Stimulated activated naive CD8-positive, alpha-beta T cell treated with anti-CD3 and anti-CD28 coated beads, Interleukin-15, amount 100 ng/mL, for 72 hours (primary cell): ENCODE data around the gene ZNF778.

Experiments used
- ATAC-seq: fragments of 150-1000 bp; cut with Tn5 transposase; 2 replicates; pipeline ENCODE4 v1.10.0; 2021; ENCODE audit warnings: mild to moderate bottlenecking, moderate library complexity
- DNase-seq, 2 donors: peaks; one replicate each; pipeline ENCODE4 v3.0.0; 2021 to 2022
- H3K27ac Mint-ChIP-seq, 2 donors: one replicate each; pipeline ENCODE4 v1.8.0; 2022; ENCODE audit warnings: mild to moderate bottlenecking in 2 of 2, mixed read lengths in 2 of 2, moderate library complexity in 2 of 2
- H3K27me3 Mint-ChIP-seq: one replicate; pipeline ENCODE4 v1.8.0; 2022; ENCODE audit warnings: mixed read lengths
- H3K4me1 Mint-ChIP-seq: one replicate; pipeline ENCODE4 v1.8.0; 2022; ENCODE audit warnings: mild to moderate bottlenecking, mixed read lengths
- H3K4me3 Mint-ChIP-seq, 2 donors: one replicate each; pipeline ENCODE4 v1.8.0; 2022; ENCODE audit warnings: mild to moderate bottlenecking in 2 of 2, mixed read lengths in 2 of 2, moderate library complexity in 1 of 2
- H3K9me3 Mint-ChIP-seq, 2 donors: one replicate each; pipeline ENCODE4 v1.8.0; 2022; ENCODE audit warnings: mixed read lengths in 2 of 2

Gene ZNF778

GRCh38 chr16:89217388-89218191 is at the start of gene ZNF778:
TSS of gene ZNF778 (plus strand) at chr16:89217703. CDS start at chr16:89221128, 3,425 bp downstream.
- H3K4me3 Mint-ChIP-seq = peak within 1 kb of the TSS; percentile 95 to 97
- H3K27me3 Mint-ChIP-seq = no peaks in the 10 kb centered on the region
- H3K4me1 Mint-ChIP-seq = peaks cover 18% of the 10 kb centered on the region
- DNase-seq = peak; percentile 76 to 81
- no peaks in the 10 kb centered on the region for H3K9me3 Mint-ChIP-seq
- H3K27ac Mint-ChIP-seq = peak within 1 kb of the TSS; percentile 67 to 93
- peak; percentile 93 for ATAC-seq

GRCh38 chr16:89168381-89169189 is 48.9 kb upstream of the ZNF778 start:
- H3K4me1 Mint-ChIP-seq = peaks cover 18% of the 10 kb centered on the region
- no peak overlapping the region for H3K27ac Mint-ChIP-seq
- no peak overlapping the region for H3K4me3 Mint-ChIP-seq
- peaks cover 32% of the 10 kb centered on the region for H3K27me3 Mint-ChIP-seq
- DNase-seq = no peak
- no peaks in the 10 kb centered on the region for H3K9me3 Mint-ChIP-seq
- no peak for ATAC-seq

GRCh38 chr16:89169778-89170177 is 47.7 kb upstream of the ZNF778 start:
- H3K27me3 Mint-ChIP-seq = peaks cover 32% of the 10 kb centered on the region
- H3K9me3 Mint-ChIP-seq = no peaks in the 10 kb centered on the region

GRCh38 chr16:89170346-89171215 is 46.9 kb upstream of the ZNF778 start:
- H3K4me1 Mint-ChIP-seq = peaks cover 20% of the 10 kb centered on the region
- H3K9me3 Mint-ChIP-seq = no peaks in the 10 kb centered on the region
- H3K27ac Mint-ChIP-seq = no peak overlapping the region
- H3K4me3 Mint-ChIP-seq = peak overlapping the region; percentile 76 to 82
- DNase-seq (no peak), ATAC-seq (peak; percentile 4)
- H3K27me3 Mint-ChIP-seq = peaks cover 32% of the 10 kb centered on the region

More at GRCh38 chr16:89169778-89170177, 47.7 kb upstream of the ZNF778 start:
- H3K4me1 Mint-ChIP-seq = peaks cover 20% of the 10 kb centered on the region
- DNase-seq (no peak), ATAC-seq (no peak)
- H3K4me3 Mint-ChIP-seq = no peak overlapping the region
- peak overlapping the region in 1 of 2 donors; percentile 27 for H3K27ac Mint-ChIP-seq

GRCh38 chr16:89171216-89172170 is 46.0 kb upstream of the ZNF778 start, which contains the start of gene CDH15:
TSS of gene CDH15 (plus strand) at chr16:89171748. CDS start at chr16:89171832, 84 bp downstream.
- H3K4me1 Mint-ChIP-seq = peaks cover 20% of the 10 kb centered on the region
- ATAC-seq = peak; percentile 90
- H3K27ac Mint-ChIP-seq = no peak within 1 kb of the TSS
- peaks cover 28% of the 10 kb centered on the region for H3K27me3 Mint-ChIP-seq
- DNase-seq = peak; percentile 91 to 92
- H3K9me3 Mint-ChIP-seq = no peaks in the 10 kb centered on the region
- peak within 1 kb of the TSS; percentile 76 to 82 for H3K4me3 Mint-ChIP-seq

GRCh38 chr16:89172171-89172527 is 45.4 kb upstream of the ZNF778 start:
- peaks cover 19% of the 10 kb centered on the region for H3K4me1 Mint-ChIP-seq
- H3K27me3 Mint-ChIP-seq = peaks cover 25% of the 10 kb centered on the region
- ATAC-seq (no peak), DNase-seq (no peak)
- H3K4me3 Mint-ChIP-seq = no peak overlapping the region
- H3K27ac Mint-ChIP-seq = no peak overlapping the region
- no peaks in the 10 kb centered on the region for H3K9me3 Mint-ChIP-seq

GRCh38 chr16:89172528-89173173 is 44.9 kb upstream of the ZNF778 start:
- Mint-ChIP-seq H3K9me3 (no peaks in the 10 kb centered on the region), H3K27ac (no peak overlapping the region), H3K27me3 (peaks cover 25% of the 10 kb centered on the region), H3K4me1 (peaks cover 15% of the 10 kb centered on the region), H3K4me3 (no peak overlapping the region)
- ATAC-seq = no peak
- no peak for DNase-seq

GRCh38 chr16:89173174-89173921 is 44.2 kb upstream of the ZNF778 start:
- H3K4me3 Mint-ChIP-seq = no peak overlapping the region
- peaks cover 21% of the 10 kb centered on the region for H3K27me3 Mint-ChIP-seq
- H3K9me3 Mint-ChIP-seq = no peaks in the 10 kb centered on the region
- H3K27ac Mint-ChIP-seq = no peak overlapping the region
- no peak for ATAC-seq
- peaks cover 15% of the 10 kb centered on the region for H3K4me1 Mint-ChIP-seq
- DNase-seq = no peak

GRCh38 chr16:89174055-89174827 is 43.3 kb upstream of the ZNF778 start:
- no peak overlapping the region for H3K4me3 Mint-ChIP-seq
- DNase-seq (no peak), ATAC-seq (no peak)
- H3K4me1 Mint-ChIP-seq = peaks cover 15% of the 10 kb centered on the region
- H3K27ac Mint-ChIP-seq = peak overlapping the region in 1 of 2 donors; percentile 71
- no peaks in the 10 kb centered on the region for H3K9me3 Mint-ChIP-seq
- peaks cover 12% of the 10 kb centered on the region for H3K27me3 Mint-ChIP-seq

GRCh38 chr16:89174877-89175276 is 42.6 kb upstream of the ZNF778 start:
- Mint-ChIP-seq H3K27ac (no peak overlapping the region), H3K4me3 (no peak overlapping the region), H3K4me1 (peaks cover 15% of the 10 kb centered on the region), H3K9me3 (no peaks in the 10 kb centered on the region), H3K27me3 (peaks cover 12% of the 10 kb centered on the region)
- ATAC-seq (no peak), DNase-seq (no peak)

- H3K4me1 Mint-ChIP-seq = peaks cover 11% of the 10 kb centered on the region
- no peaks in the 10 kb centered on the region for H3K9me3 Mint-ChIP-seq
- ATAC-seq (no peak), DNase-seq (no peak)
- no peak overlapping the region for H3K4me3 Mint-ChIP-seq
- H3K27me3 Mint-ChIP-seq = peaks cover 6% of the 10 kb centered on the region
- no peak overlapping the region for H3K27ac Mint-ChIP-seq
Observed at GRCh38 chr16:89175280-89176146, 42.0 kb upstream of the ZNF778 start.

GRCh38 chr16:89176147-89176690 is 41.3 kb upstream of the ZNF778 start:
- H3K4me3 Mint-ChIP-seq = no peak overlapping the region
- no peak overlapping the region for H3K27ac Mint-ChIP-seq
- ATAC-seq (no peak), DNase-seq (no peak)
- no peaks in the 10 kb centered on the region for H3K9me3 Mint-ChIP-seq
- H3K4me1 Mint-ChIP-seq = peaks cover 6% of the 10 kb centered on the region
- peaks cover 4% of the 10 kb centered on the region for H3K27me3 Mint-ChIP-seq
